NCI-H460 (cell line): ENCODE measurements around the gene SYT17. TPM values are rescaled to one million over a fixed set of nuclear protein-coding genes. Genes with fewer than 3 reads are reported as not detected.

ENCODE experiments used
- DNase-seq: peaks from one replicate; pipeline ENCODE4 v3.0.0-alpha.2; 2016; ENCODE audit warnings: low read depth; ENCODE audit errors: extremely low read depth
- total RNA-seq: library from RNA; depleted of rRNA; stranded (reverse); fragments of >200 nt; shearing (Covaris generic); gene quantifications from 2 replicates; pipeline ENCODE4 v1.2.3, GENCODE V29; 2014

SYT17 gene
- total RNA-seq, 1 experiment from 2014 or later = 4.1 TPM

GRCh38 chr16:19138601-19139000 lies 29.4 kb upstream of the SYT17 start:
- peak; percentile 72 for DNase-seq

DNA sequence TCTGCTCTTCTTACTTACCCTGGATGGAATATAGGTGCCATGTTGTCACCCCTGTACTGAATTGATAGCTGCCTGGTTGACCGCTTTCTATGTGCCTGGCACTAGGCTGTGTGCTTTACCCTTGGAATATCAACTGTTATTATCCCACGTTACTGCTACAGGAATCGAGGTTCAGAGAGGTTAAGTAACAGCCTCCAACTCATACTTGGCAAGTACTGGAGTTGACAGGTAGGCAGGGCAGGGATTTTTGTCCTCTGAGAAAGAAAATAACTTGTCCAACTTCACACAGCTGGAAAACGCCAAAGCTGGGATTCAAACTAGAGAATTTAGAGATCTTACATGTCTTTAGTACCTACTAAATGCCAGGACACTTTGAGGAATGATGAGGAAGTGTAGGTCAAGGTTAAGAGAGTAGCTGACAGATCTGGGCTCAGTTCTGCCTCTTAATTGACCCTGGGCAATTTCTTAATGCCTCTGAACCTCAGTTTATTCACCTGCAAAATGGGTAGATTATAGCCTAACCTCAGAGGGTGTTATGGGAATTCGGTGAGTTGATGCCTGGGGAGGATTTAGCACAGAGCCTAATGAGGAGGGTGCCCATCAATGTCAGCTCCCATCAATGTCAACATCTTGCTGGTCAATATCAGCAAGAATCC lies 28.5 kb upstream of the SYT17 start:
- DNase-seq = no peak

DNA sequence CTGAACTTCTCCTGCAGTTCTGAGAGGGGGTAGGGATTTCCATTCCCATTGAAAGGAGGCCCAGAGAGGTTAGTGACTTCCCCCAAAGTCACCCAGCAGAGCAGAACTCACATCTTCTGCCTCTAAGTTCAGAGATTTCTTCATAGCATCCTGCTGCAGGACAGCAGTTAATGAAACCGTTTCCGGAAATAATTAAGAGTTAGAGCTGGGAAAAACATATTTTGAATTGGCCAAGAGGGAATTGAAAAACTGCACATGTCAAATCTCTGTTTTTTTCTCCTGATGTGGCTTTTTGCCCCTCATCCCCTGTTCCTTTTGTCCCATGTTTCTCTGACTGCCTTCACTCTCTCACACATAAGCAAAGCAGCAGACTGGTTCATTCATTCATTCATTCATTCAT lies 27.6 kb upstream of the SYT17 start:
- no peak for DNase-seq

GRCh38 chr16:19142939-19143598 lies 25.0 kb upstream of the SYT17 start:
- DNase-seq = no peak

- DNase-seq = no peak
Observed at GRCh38 chr16:19143599-19143956, 24.5 kb upstream of the SYT17 start.

GRCh38 chr16:19145010-19145409 lies 23.0 kb upstream of the SYT17 start:
- DNase-seq = no peak

GRCh38 chr16:19147126-19147525 lies 20.9 kb upstream of the SYT17 start:
- DNase-seq = no peak

- DNase-seq = no peak
Observed at GRCh38 chr16:19147627-19148026, 20.4 kb upstream of the SYT17 start.

DNA sequence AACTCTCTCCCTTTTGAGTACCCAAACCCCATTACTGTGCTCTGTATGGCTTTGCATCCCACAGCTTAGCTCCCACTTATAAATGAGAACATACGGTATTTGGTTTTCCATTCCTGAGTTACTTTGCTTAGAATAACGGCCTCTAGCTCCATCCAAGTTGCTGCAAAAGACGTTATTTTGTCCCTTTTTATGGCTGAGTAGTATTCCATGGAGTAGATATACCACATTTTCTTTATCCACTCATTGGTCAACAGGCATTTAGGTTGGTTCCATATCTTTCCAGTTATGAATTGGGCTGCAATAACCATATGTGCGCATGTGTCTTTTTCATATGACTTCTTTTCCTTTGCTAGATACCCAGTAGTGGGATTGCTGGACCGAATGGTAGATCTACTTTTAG lies 19.9 kb upstream of the SYT17 start:
- DNase-seq = no peak

- no peak for DNase-seq
Observed at GRCh38 chr16:19151310-19151709, 16.7 kb upstream of the SYT17 start.

DNA sequence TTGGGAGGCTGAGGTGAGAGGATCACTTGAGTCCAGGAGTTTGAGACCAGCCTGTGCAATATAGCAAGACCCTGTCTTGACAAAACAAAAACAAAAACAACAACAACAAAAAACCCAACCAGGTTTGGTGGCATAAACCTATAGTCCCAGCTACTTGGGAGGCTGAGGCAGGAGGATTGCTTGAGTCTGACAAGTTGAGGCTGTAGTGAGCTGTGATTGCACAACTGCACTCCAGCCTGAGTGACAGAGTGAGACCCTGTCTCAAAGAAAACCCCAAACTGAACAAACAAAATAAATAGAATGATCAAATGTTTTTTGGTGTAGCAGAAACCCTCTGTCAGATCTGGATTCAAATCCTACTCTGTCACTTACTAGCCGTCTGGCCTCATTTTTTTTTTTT lies 16.0 kb upstream of the SYT17 start:
- no peak for DNase-seq

DNA sequence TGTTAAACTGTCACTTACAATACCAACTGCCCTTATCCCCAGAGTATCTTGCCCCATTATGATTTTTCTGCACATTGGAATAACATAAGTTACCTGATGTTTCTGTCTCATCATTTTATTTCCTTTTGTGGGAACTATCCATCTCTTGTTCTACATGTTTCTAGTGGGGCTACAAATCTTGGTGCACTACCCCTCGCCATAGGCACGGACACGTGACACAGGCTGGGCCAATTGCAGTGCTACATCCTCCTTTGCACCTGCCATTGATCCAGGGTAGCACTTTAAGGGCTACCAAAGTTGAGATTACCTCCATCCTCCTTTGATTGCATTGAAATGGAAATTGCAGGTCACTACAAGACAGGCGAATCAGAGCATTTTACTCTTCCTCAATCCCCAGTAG lies 14.2 kb upstream of the SYT17 start:
- DNase-seq = no peak

DNA sequence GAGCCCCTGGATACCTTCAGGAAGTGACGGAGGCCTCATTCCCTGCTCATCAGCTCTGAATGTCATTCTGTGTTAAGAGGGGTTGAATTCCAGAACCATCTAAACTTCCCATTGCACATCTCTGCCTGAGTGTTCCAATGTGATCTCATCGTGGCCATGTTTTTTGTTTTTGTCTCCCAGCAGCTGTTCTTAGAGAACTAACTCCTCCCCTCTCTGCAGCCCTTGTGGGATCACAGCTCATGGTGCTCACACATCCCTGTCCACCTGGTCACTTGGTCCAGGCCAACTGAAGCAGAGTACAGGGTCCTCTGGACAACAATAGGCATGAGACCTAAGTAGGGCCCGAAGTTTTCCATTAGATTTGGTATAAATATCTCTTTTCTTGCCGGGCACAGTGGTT lies 6.0 kb upstream of the SYT17 start:
- DNase-seq = no peak

DNA sequence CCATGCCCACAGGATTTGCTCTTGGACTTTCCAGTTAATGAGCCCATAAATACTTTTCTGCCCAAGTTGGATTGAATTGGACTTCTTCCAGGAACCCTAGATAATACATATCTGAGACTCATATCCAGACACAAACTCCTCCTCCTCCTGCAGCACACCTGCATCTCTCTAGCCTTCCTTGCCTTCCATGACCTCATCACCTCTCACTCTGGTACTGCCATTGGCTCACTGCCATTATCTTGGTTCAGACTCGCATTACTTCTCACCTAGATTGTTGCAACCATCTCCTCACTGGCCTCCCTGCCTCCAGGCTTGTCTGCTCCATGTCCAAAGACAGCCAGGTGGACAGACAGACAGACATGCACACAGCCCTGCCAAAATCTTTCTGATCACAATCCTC lies 4.8 kb upstream of the SYT17 start:
- no peak for DNase-seq

GRCh38 chr16:19164285-19164684 lies 3.8 kb upstream of the SYT17 start:
- no peak for DNase-seq

DNA sequence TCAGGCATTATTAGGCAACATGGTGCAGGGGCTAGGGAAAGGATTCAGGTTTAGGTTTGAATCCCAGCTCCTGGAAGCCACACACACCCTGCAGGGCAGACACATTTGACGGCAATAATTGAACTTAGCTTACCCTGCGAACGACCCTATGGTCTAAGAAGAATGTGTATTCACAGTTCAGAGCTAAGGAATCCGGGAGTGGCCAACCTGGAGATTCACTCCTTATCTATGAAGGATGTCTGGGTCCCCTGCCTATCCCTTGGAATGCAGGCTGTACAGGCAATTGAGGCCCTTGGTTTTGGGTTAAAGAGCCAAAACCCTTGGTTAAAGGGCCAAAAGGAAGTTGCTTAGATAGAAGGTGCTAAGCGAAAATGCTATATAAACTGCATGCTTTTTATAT lies 2.9 kb upstream of the SYT17 start:
- no peak for DNase-seq

- DNase-seq = no peak
Observed at GRCh38 chr16:19166500-19166899, 1.5 kb upstream of the SYT17 start.

- DNase-seq = no peak
Observed at GRCh38 chr16:19168371-19169081, 486 bp downstream of the SYT17 start.

GRCh38 chr16:19169082-19169639 lies 1.1 kb downstream of the SYT17 start:
- DNase-seq = no peak

DNA sequence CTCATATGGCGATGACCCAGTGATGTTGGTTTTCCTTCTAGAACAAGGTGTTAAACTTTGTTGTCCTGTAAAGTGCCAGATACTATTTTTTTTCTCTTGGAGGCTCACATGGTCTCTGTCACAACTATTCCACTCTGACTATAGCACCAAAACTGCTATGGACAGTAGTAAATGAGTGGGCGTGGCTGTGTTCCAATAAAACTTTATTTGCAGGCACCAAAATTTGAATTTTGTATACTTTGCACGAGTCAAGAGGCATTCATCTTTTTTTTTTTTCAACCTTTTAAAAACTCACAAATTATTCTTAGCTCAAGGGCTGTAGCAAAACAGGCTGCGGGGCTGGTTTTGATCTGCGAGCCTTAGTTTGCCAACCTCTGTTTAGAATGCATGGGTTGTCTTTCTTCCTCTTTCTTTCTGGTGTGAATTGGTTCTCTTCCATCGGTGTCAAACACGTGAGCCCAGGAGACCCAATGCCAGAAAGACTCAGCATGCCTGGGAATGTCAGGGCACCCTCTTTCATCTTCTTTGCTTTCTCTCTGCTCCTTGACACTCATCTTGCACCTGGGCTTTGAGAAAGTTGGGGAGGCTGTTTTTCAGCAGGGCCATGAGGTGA lies 2.1 kb downstream of the SYT17 start:
- DNase-seq = no peak

DNA sequence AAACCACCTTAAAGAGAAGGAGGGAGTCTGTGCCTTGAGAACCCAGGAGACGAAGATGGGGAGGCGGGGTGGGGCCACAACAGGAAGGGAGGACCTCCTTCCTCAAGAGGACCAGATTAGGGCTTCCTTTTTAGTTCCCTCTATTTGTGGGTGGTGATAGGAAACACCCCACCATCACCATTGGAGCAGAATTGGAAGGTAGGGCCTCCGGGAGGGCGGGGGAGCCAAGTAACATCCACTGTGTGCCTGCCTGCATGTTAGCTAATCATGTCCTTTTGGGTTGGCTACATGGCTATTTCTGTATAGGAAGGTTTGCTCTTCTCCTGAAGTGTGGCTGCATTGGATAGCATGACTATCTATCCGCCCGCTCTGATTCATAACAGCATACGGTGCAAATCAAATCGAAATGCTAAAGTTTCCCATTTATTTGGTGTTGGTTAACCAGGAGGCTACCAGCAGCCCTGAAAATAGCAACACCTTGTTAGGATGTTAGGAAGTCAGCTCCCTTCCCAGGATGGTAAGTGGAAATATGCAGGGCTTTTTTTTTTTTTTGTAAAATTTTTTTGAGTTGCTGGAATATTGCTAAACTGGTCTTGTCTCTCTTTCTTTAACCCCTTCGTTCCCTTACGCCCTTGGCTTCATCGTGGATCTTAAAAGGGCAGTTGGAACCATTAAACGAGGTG lies 4.2 kb downstream of the SYT17 start:
- no peak for DNase-seq
